Kidney (tissue), 14 donors: ENCODE results near the gene ALOX5. TPM values are rescaled to one million over a fixed set of nuclear protein-coding genes. Genes with fewer than 3 reads are reported as not detected.

ENCODE experiments used
- DNase-seq, 5 donors: peaks; one replicate each; pipeline ENCODE4 v3.0.0-alpha.2; 2013 to 2020
- FAIRE-seq: peaks from 2 replicates; lab custom pipeline; 2012; peaks lifted over from hg19 to GRCh38; lab: Jason Lieb, UNC
- H3K27ac ChIP-seq, 2 donors: one replicate each; pipeline ENCODE4 v1.7.0; 2013; ENCODE audit warnings: low read depth in 2 of 2, low read length in 2 of 2, inconsistent platforms in 1 of 2
- H3K27me3 ChIP-seq: one replicate; pipeline ENCODE4 v1.7.1; 2013; ENCODE audit warnings: low read length, inconsistent platforms; ENCODE audit not compliant: control insufficient read depth, insufficient read depth
- H3K36me3 ChIP-seq, 3 donors: one replicate each; pipeline versions ENCODE4 v1.7.0 to v1.7.1; 2013; ENCODE audit warnings: low read length in 3 of 3, control low read depth in 1 of 3, inconsistent platforms in 1 of 3; ENCODE audit not compliant: insufficient read depth in 3 of 3, control insufficient read depth in 2 of 3
- H3K4me1 ChIP-seq, 3 donors: one replicate each; pipeline versions ENCODE4 v1.7.0 to v1.7.1; 2013; ENCODE audit warnings: low read length in 3 of 3, inconsistent platforms in 1 of 3, low read depth in 1 of 3; ENCODE audit not compliant: control insufficient read depth in 2 of 3, insufficient read depth in 2 of 3
- H3K4me3 ChIP-seq, 3 donors: one replicate each; pipeline versions ENCODE4 v1.7.0 to v1.8.1; 2013; ENCODE audit warnings: low read length in 3 of 3, control low read depth in 1 of 3, inconsistent platforms in 1 of 3
- H3K9ac ChIP-seq, 3 donors: one replicate each; pipeline versions ENCODE4 v1.7.0 to v1.7.1; 2013; ENCODE audit warnings: low read length in 3 of 3, control low read depth in 1 of 3, inconsistent platforms in 1 of 3
- H3K9me3 ChIP-seq, 3 donors: one replicate each; pipeline versions ENCODE4 v1.7.0 to v1.7.1; 2013; ENCODE audit warnings: low read length in 3 of 3, control low read depth in 1 of 3, inconsistent platforms in 1 of 3; ENCODE audit not compliant: control insufficient read depth in 2 of 3, insufficient read depth in 1 of 3
- intact Hi-C: fragments of 100-400 bp; cut with DNase I; formaldehyde crosslinking; loops from one replicate; pipeline ENCODE4 v1.11.1; 2022
- polyA plus RNA-seq: library from polyadenylated mRNA; stranded (reverse); fragments of 350-450 nt; fragmentation: Illumina TruSeq; extraction: RNeasy Lipid Tissue Mini Kit (QIAGEN cat#74804); gene quantifications from one replicate; pipeline ENCODE4 v1.2.3, GENCODE V29; 2014; ENCODE audit warnings: low read depth, low replicate concordance; ENCODE audit not compliant: insufficient read depth
- total RNA-seq: library from RNA; stranded (reverse); fragmentation: NEBNext Ultra II Directional; extraction: Animal tissue kit (Norgen Biotek cat#: 25700); gene quantifications from one replicate; pipeline ENCODE4 v1.2.1, GENCODE V29; 2021
- TF ChIP-seq, protein P1 (sequence below): IDR thresholded peaks from 3 replicates; pipeline ENCODE4 v1.5.1; 2012; ENCODE audit warnings: mild to moderate bottlenecking, moderate library complexity, borderline replicate concordance; ENCODE audit not compliant: insufficient read depth; ENCODE audit errors: extremely low read depth
- donor health status: control.
- donor health status: control.
- donor health status: control.
- donor health status: control.
- donor health status: control.
- donor health status: DM: yes; HTN: yes; CAD: no.
- donor health status: Normal renal cell carcinoma (clear cell type).

The ALOX5 gene
- total and polyA plus RNA-seq, 2 donors from 2014 or later, result 2.5 to 58.1 TPM

DNA sequence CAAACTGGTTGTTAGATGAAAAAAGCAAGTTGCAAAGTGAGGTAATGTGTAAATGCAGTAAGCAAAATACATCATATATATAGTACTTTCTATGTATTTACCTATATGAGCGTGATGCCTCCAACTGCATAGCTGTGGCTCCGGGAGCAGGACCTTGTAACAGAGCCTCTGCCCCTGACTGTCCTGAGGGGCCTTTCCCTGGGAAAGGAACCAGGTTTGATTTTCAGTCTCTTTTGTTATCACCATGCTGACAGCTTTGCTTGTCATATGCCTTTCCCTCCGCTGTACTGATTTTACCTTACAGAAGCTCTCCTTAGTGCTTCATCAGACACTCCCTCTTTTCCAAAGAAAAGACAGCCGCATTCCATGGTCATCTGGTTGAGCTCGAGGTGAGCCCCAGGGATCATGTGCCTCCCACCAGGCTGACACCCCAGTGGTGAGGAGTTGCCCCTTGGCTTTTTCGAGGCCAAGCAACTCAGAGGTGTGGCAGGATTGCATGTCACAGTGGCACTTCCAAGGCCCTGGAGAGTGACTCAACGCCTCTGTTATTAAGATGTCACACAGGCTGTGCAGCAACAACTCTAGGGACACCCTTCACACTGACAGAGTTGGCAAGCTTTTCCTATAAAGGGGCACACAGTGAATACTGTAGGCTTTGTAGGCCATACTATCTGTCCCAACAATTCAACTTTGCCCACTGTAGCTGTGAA lies 78.9 kb downstream of the ALOX5 start:
- intact Hi-C loops, result no loop called here
- no peaks in the 10 kb centered on the region for H3K4me1 ChIP-seq
- no peak for FAIRE-seq
- H3K4me3 ChIP-seq, result no peak overlapping the region
- DNase-seq, result no peak
- TF ChIP-seq, protein P1, sequence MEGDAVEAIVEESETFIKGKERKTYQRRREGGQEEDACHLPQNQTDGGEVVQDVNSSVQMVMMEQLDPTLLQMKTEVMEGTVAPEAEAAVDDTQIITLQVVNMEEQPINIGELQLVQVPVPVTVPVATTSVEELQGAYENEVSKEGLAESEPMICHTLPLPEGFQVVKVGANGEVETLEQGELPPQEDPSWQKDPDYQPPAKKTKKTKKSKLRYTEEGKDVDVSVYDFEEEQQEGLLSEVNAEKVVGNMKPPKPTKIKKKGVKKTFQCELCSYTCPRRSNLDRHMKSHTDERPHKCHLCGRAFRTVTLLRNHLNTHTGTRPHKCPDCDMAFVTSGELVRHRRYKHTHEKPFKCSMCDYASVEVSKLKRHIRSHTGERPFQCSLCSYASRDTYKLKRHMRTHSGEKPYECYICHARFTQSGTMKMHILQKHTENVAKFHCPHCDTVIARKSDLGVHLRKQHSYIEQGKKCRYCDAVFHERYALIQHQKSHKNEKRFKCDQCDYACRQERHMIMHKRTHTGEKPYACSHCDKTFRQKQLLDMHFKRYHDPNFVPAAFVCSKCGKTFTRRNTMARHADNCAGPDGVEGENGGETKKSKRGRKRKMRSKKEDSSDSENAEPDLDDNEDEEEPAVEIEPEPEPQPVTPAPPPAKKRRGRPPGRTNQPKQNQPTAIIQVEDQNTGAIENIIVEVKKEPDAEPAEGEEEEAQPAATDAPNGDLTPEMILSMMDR, result no peak
- no peaks in the 10 kb centered on the region for H3K9me3 ChIP-seq
- H3K27ac ChIP-seq, result no peak overlapping the region
- no peaks in the 10 kb centered on the region for H3K27me3 ChIP-seq
- H3K36me3 ChIP-seq, result peaks cover 0 to 8% (median 3%) of the 10 kb centered on the region in 3 donors
- no peak overlapping the region for H3K9ac ChIP-seq

DNA sequence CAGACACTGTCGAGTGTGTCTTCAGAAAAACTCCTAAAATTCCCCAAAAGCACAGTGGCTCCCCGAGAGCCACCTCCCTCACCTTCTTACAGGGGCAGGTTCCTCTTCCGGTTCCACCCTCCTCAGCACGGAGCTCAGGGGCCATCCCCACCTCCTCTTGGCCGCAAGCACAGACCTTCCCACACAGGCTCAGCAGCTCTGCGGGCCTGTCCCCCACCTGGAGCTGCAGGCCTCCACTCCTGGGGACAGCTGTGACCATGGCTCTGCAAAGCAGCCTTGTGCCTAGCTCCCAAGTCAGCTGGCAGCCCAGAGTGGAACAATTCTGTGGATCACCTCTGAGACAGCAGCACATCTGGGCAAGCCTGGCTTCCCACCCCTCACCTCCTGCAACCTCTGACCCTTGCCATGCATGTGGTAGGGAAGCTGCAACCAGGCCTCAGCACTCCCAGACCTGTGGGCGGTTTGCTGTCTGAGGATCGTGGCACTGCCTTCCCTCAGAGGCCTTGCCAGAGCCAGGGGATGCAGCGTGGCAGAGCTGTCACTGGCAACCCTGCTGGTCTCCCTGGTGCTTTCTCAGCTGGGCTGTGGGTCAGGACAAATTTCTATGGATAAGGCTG lies 79.7 kb downstream of the ALOX5 start:
- Histone ChIP-seq H3K9ac (no peak overlapping the region), H3K36me3 (peaks cover 0 to 16% (median 6%) of the 10 kb centered on the region in 3 donors), H3K9me3 (no peaks in the 10 kb centered on the region), H3K27ac (no peak overlapping the region), H3K4me3 (no peak overlapping the region), H3K27me3 (no peaks in the 10 kb centered on the region), H3K4me1 (no peaks in the 10 kb centered on the region)
- TF ChIP-seq, protein P1, result no peak
- intact Hi-C loops, result no loop called here
- DNase-seq, result no peak
- FAIRE-seq, result no peak

DNA sequence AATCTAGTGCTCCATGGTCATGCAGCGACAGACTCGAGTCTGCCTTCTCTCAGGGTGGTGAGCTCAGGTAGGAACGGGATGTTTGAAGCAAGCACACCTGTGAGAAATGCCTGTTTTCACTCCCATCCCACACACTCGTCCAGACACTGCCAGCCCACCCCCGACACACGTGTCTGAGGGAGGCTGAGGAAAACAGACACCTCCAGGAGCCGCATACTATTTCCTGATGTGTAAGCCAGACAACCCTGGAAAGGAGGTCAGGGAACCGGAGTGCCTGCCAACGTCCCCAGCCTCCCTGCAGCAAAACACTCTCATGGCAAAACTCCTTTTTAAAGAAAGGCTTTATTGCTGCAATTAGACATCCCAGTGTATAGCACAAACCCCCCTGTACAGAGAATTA lies 80.2 kb downstream of the ALOX5 start:
- no peak overlapping the region for H3K4me3 ChIP-seq
- H3K36me3 ChIP-seq, result peaks cover 0 to 21% (median 10%) of the 10 kb centered on the region in 3 donors
- DNase-seq (peak in 2 of 5 donors; percentile 18 to 22), FAIRE-seq (no peak)
- H3K4me1 ChIP-seq, result no peaks in the 10 kb centered on the region
- TF ChIP-seq, protein P1, result no peak
- intact Hi-C loops, result no loop called here
- H3K9me3 ChIP-seq, result no peaks in the 10 kb centered on the region
- no peaks in the 10 kb centered on the region for H3K27me3 ChIP-seq
- no peak overlapping the region for H3K27ac ChIP-seq
- no peak overlapping the region for H3K9ac ChIP-seq
